ENCODE results near the gene DES. TPM values are rescaled to one million over a fixed set of nuclear protein-coding genes. Genes with fewer than 3 reads are reported as not detected.

Gene DES
- 15,954 TPM for total RNA-seq
- long read RNA-seq, transcript DES-203 (2 exons, 462 nt), result minor isoform, 37 of 47,962 reads
- long read RNA-seq, transcript DES-201 (9 exons, 2,248 nt), result major isoform, 45,258 of 47,962 reads
- long read RNA-seq, partial matches to known transcripts, result 1,423 of 47,962 reads
- long read RNA-seq, other reads (novel, unspliced or antisense), result 1,242 of 47,962 reads

DNA sequence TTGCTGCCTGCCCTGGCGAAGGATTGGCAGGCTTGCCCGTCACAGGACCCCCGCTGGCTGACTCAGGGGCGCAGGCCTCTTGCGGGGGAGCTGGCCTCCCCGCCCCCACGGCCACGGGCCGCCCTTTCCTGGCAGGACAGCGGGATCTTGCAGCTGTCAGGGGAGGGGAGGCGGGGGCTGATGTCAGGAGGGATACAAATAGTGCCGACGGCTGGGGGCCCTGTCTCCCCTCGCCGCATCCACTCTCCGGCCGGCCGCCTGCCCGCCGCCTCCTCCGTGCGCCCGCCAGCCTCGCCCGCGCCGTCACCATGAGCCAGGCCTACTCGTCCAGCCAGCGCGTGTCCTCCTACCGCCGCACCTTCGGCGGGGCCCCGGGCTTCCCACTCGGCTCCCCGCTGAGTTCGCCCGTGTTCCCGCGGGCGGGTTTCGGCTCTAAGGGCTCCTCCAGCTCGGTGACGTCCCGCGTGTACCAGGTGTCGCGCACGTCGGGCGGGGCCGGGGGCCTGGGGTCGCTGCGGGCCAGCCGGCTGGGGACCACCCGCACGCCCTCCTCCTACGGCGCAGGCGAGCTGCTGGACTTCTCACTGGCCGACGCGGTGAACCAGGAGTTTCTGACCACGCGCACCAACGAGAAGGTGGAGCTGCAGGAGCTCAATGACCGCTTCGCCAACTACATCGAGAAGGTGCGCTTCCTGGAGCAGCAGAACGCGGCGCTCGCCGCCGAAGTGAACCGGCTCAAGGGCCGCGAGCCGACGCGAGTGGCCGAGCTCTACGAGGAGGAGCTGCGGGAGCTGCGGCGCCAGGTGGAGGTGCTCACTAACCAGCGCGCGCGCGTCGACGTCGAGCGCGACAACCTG is at the start of gene DES:
TSS of gene DES (plus strand) at position 223 of the 857 bp plus-strand sequence. CDS start at position 309, 86 bp downstream.
- H3K36me3 ChIP-seq, result peaks cover 31% of the 10 kb centered on the region
- TF ChIP-seq, protein P1, sequence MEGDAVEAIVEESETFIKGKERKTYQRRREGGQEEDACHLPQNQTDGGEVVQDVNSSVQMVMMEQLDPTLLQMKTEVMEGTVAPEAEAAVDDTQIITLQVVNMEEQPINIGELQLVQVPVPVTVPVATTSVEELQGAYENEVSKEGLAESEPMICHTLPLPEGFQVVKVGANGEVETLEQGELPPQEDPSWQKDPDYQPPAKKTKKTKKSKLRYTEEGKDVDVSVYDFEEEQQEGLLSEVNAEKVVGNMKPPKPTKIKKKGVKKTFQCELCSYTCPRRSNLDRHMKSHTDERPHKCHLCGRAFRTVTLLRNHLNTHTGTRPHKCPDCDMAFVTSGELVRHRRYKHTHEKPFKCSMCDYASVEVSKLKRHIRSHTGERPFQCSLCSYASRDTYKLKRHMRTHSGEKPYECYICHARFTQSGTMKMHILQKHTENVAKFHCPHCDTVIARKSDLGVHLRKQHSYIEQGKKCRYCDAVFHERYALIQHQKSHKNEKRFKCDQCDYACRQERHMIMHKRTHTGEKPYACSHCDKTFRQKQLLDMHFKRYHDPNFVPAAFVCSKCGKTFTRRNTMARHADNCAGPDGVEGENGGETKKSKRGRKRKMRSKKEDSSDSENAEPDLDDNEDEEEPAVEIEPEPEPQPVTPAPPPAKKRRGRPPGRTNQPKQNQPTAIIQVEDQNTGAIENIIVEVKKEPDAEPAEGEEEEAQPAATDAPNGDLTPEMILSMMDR (IDR thresholded peaks at IDR 0.05; ENCODE audit: borderline replicate concordance), result no peak
- H3K27me3 ChIP-seq (ENCODE audit: low read depth), result peaks cover 54% of the 10 kb centered on the region
- no peaks in the 10 kb centered on the region for H3K9me3 ChIP-seq (replicated peaks)
- DNase-seq, result peak; percentile 78
- H3K4me3 ChIP-seq, result peak within 1 kb of the TSS; percentile 75
- peak within 1 kb of the TSS; percentile 96 for H3K27ac ChIP-seq (replicated peaks)
- peaks cover 40% of the 10 kb centered on the region for H3K4me1 ChIP-seq
- intact Hi-C loops (cut with micrococcal nuclease), result no loop called here

DNA sequence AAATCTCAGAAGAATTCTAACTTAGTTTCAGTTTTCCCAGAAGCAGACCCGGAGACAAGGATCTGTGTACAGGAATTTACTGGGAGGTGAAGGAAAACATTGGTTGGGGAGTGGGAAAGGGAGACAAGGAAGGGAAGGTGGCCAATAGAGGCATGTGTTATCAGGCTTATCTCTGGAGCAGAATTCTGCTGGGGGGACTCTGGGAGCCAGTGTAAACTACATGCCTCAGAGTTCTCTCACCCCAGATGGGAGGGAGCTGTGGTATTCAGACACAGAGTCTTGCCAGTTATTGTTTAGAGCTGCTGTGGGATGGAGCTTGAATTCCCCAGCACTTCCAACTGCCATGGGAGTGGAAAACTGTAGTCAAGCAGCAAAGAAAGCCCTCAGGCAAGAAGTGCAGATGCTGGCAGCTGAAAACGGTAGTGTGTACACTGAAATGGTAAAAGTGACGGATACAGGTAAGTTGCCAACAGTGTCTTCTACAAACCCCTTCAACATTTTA is 49.4 kb upstream of the DES start:
- TF ChIP-seq, protein P1 (IDR thresholded peaks at IDR 0.05; ENCODE audit: borderline replicate concordance), result no peak
- H3K27me3 ChIP-seq (ENCODE audit: low read depth), result no peaks in the 10 kb centered on the region
- H3K9me3 ChIP-seq (replicated peaks), result no peaks in the 10 kb centered on the region
- H3K4me3 ChIP-seq, result peak overlapping the region; percentile 35
- intact Hi-C loops (cut with micrococcal nuclease), result no loop called here
- H3K27ac ChIP-seq (replicated peaks), result peak overlapping the region; percentile 75
- peaks cover 7% of the 10 kb centered on the region for H3K36me3 ChIP-seq
- no peak for DNase-seq
- peaks cover 18% of the 10 kb centered on the region for H3K4me1 ChIP-seq

DNA sequence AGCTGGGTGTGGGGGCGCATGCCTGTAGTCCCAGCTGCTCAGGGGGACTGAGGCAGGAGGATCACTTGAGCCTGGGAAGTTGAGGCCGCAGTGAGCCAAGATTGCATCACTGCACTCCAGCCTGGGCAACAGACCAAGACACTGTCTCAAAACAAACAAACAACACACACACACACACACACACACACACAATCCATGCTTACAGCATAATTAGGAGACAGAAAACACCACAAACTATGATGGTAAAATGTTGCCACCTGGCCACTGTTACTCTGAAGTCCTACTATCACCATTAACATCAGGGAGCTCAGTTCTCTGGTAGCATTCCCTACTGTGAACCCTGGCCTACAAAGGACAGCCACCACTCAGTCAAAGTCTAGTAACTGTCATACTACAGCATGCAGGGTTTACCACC is 48.7 kb upstream of the DES start:
- intact Hi-C loops (cut with micrococcal nuclease), result no loop called here
- Histone ChIP-seq H3K4me3 (peak overlapping the region; percentile 35), H3K27me3 (ENCODE audit: low read depth) (no peaks in the 10 kb centered on the region), H3K4me1 (peaks cover 18% of the 10 kb centered on the region), H3K27ac (replicated peaks) (peak overlapping the region; percentile 75), H3K36me3 (peaks cover 14% of the 10 kb centered on the region), H3K9me3 (replicated peaks) (no peaks in the 10 kb centered on the region)
- peak; percentile 54 for DNase-seq
- TF ChIP-seq, protein P1 (IDR thresholded peaks at IDR 0.05; ENCODE audit: borderline replicate concordance), result no peak

DNA sequence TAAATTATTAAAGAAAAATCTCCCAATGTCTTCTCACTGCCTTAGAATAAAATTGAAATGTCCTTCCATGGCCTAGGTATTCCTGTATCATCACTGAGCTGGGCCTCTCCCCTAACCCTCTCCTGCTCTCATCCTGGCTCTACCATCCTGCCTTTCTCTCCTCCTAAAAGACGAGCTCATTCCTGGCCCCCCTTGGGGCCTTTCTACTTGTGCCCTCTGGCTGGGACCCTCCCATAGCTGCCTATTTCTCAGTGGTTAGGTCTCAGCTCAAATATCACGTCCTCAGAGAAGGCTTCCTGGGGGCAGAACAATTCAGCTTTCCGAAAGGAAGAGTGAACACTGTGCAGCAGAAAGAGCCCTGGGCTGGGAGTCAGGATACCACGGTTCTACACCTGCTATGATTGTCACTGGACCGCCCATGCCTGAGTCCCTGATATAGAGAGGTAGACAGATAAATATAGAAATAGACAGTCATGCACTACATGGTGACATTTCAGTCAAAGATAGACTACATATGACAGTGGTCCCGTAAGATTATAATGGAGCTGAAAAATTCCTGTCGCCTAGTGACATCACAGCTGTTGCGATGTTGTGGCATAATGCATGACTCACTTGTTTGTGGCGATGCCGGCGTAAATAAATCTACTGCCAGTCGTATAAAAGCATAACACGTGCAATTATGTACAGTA is 39.9 kb upstream of the DES start:
- DNase-seq, result no peak
- intact Hi-C loops (cut with micrococcal nuclease), result no loop called here
- no peak overlapping the region for H3K27ac ChIP-seq (replicated peaks)
- TF ChIP-seq, protein P1 (IDR thresholded peaks at IDR 0.05; ENCODE audit: borderline replicate concordance), result no peak
- peaks cover 8% of the 10 kb centered on the region for H3K4me1 ChIP-seq
- H3K27me3 ChIP-seq (ENCODE audit: low read depth), result no peaks in the 10 kb centered on the region
- no peak overlapping the region for H3K4me3 ChIP-seq
- H3K36me3 ChIP-seq, result peaks cover 53% of the 10 kb centered on the region
- no peaks in the 10 kb centered on the region for H3K9me3 ChIP-seq (replicated peaks)

DNA sequence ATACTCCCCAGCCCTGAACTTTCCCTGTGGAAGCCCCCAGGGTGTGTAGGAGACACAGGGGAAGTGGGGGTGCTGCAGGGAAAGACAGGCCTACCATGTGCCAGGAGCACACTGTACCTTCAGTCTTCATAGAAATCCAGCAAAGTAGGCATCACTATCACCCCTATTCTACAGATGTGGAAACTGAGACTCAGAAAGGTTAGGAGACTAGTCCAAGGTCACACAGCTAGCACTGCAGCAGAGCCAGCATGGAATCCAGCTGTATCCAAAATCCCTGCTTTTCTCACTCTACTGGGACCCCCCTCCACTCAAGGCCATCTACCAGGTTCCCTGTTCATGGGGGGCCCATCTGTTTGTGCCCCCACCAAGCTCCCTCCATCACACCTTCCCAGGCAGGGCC is 37.3 kb upstream of the DES start:
- intact Hi-C loops (cut with micrococcal nuclease), result no loop called here
- Histone ChIP-seq H3K27ac (replicated peaks) (no peak overlapping the region), H3K4me3 (no peak overlapping the region), H3K36me3 (peaks cover 61% of the 10 kb centered on the region), H3K4me1 (peaks cover 21% of the 10 kb centered on the region), H3K9me3 (replicated peaks) (no peaks in the 10 kb centered on the region), H3K27me3 (ENCODE audit: low read depth) (no peaks in the 10 kb centered on the region)
- TF ChIP-seq, protein P1 (IDR thresholded peaks at IDR 0.05; ENCODE audit: borderline replicate concordance), result no peak
- no peak for DNase-seq
